ENCODE results near the gene NT5M. TPM values are rescaled to one million over a fixed set of nuclear protein-coding genes. Genes with fewer than 3 reads are reported as not detected.

The NT5M gene
- total RNA-seq, 1 experiment from 2014 or later = 4.2 TPM

GRCh38 chr17:17394494-17394893 lies 91.3 kb downstream of the NT5M start:
- DNase-seq (ENCODE audit: low read depth) = no peak

GRCh38 chr17:17395246-17395802 lies 92.2 kb downstream of the NT5M start:
- DNase-seq (ENCODE audit: low read depth) = no peak

- no peak for DNase-seq (ENCODE audit: low read depth)
Measured at GRCh38 chr17:17395885-17396284, 92.7 kb downstream of the NT5M start.

Other genes starting within 250 kb of the NT5M start
- 0.95 and 3.0 TPM in 2 replicates for gene PLD6, start 97.0 kb upstream of the NT5M start, total RNA-seq (2014; rRNA removed; shearing (Covaris generic))
- gene FLCN, start 66.2 kb upstream of the NT5M start, total RNA-seq (2014; rRNA removed; shearing (Covaris generic)) = 18.2 and 19.7 TPM in 2 replicates
- gene COPS3, start 22.1 kb upstream of the NT5M start, total RNA-seq (2014; rRNA removed; shearing (Covaris generic)) = 241 and 290 TPM in 2 replicates
- gene MED9, start 173.6 kb downstream of the NT5M start, total RNA-seq (2014; rRNA removed; shearing (Covaris generic)) = 11.9 and 13.4 TPM in 2 replicates
- gene RASD1, start 193.0 kb downstream of the NT5M start, total RNA-seq (2014; rRNA removed; shearing (Covaris generic)) = 0.46 TPM in 1 of 2 replicates, not detected in the other

All from Daoy (cell line).